Upper lobe of right lung (tissue), 1 donor: Measurements from ENCODE around the gene YWHAG. TPM values are rescaled to one million over a fixed set of nuclear protein-coding genes. Genes with fewer than 3 reads are reported as not detected.
A peak's percentile ranks its signal among the peaks of the same experiment; 100 is the strongest.
"Not testable (repeated sequence)": the region's sequence is repeated elsewhere in the genome, so short reads cannot be mapped to it uniquely, and the experiment has no call there.

Experiments
- ATAC-seq: fragments of 200-7000 bp; cut with Tn5 transposase; one replicate; pipeline ENCODE4 v1.9.1; 2020; ENCODE audit warnings: mild to moderate bottlenecking, moderate library complexity
- DNase-seq: peaks from one replicate; pipeline ENCODE4 v3.0.0-alpha.2; 2020
- H3K27ac ChIP-seq: fragments of 200-600 bp; one replicate; pipeline ENCODE4 v1.8.0; 2022
- H3K27me3 ChIP-seq: fragments of 200-600 bp; one replicate; pipeline ENCODE4 v1.8.0; 2022; ENCODE audit warnings: mild to moderate bottlenecking
- H3K36me3 ChIP-seq: fragments of 200-600 bp; one replicate; pipeline ENCODE4 v1.8.0; 2022
- H3K4me1 ChIP-seq: fragments of 200-600 bp; one replicate; pipeline ENCODE4 v1.8.0; 2022
- H3K4me3 ChIP-seq: fragments of 200-600 bp; one replicate; pipeline ENCODE4 v1.8.0; 2022; ENCODE audit warnings: mild to moderate bottlenecking
- H3K9me3 ChIP-seq: fragments of 200-600 bp; one replicate; pipeline ENCODE4 v1.8.0; 2022
- CTCF ChIP-seq: fragments of 200-600 bp; IDR thresholded peaks from one replicate; pipeline ENCODE4 v1.8.0; 2022; ENCODE audit warnings: antibody characterized with exemption
- intact Hi-C: fragments of 100-400 bp; cut with DNase I; formaldehyde crosslinking; loops from one replicate; pipeline ENCODE4 v1.11.0; 2022
- total RNA-seq: library from RNA; stranded (reverse); fragmentation: NEBNext Ultra II Directional; extraction: Animal tissue kit (Norgen Biotek cat#: 25700); gene quantifications from one replicate; pipeline ENCODE4 v1.2.1, GENCODE V29; 2021
- donor health status: DM: no; HTN: yes; CAD: no; lungs with severe emphysema.

YWHAG gene
- total RNA-seq, 1 donor from 2014 or later: 102 TPM

- TF ChIP-seq CTCF: no peak
- intact Hi-C loops: no loop called here
- no peaks in the 10 kb centered on the region for H3K9me3 ChIP-seq
- H3K27me3 ChIP-seq: no peaks in the 10 kb centered on the region
- no peaks in the 10 kb centered on the region for H3K36me3 ChIP-seq
- peak overlapping the region; percentile 92 for H3K27ac ChIP-seq
- DNase-seq: peak; percentile 98
- peak; percentile 93 for ATAC-seq
- H3K4me3 ChIP-seq: peak overlapping the region; percentile 66
- peaks cover 21% of the 10 kb centered on the region for H3K4me1 ChIP-seq
Measured at GRCh38 chr7:76393116-76394031, 34.6 kb upstream of the YWHAG start.

DNA sequence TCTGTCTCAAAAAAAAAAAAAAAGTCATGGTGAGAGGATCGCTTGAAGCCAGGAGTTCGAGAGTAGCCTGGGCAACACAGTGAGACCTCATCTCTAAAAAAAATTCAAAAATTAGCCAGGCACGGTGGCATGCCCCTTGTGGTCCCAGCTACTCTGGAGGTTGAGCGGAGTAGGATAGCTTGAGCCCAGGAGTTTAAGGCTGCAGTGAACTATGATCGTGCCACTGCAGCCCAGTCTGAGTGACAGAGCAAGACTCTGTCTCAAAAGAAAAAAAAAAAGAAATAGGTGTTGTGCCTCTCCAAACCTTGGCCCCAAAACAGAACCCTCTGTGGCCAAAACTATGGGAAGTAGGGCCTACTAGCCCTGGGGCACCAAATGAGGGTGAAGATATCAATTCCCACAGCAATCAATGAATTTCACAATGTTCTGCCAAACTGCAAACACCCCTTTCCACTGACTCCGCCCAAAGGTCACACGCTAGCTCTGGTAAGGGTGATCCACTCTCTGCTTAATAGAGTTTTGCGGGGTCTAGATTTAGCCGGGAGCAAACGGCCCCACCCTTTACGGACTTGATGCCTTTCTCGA lies 33.8 kb upstream of the YWHAG start:
- intact Hi-C loops: no loop called here
- Histone ChIP-seq H3K27ac (peak overlapping the region; percentile 92), H3K27me3 (no peaks in the 10 kb centered on the region), H3K36me3 (no peaks in the 10 kb centered on the region), H3K4me3 (peak overlapping the region; percentile 66), H3K4me1 (peaks cover 17% of the 10 kb centered on the region), H3K9me3 (no peaks in the 10 kb centered on the region)
- no peak for DNase-seq
- no peak for TF ChIP-seq CTCF
- no peak for ATAC-seq

GRCh38 chr7:76390092-76390491 lies 31.3 kb upstream of the YWHAG start:
- Histone ChIP-seq H3K4me3 (no peak overlapping the region), H3K4me1 (peaks cover 11% of the 10 kb centered on the region), H3K9me3 (no peaks in the 10 kb centered on the region), H3K27me3 (no peaks in the 10 kb centered on the region), H3K27ac (no peak overlapping the region), H3K36me3 (no peaks in the 10 kb centered on the region)
- TF ChIP-seq CTCF: no peak
- intact Hi-C loops: no loop called here
- ATAC-seq (no peak), DNase-seq (no peak)

DNA sequence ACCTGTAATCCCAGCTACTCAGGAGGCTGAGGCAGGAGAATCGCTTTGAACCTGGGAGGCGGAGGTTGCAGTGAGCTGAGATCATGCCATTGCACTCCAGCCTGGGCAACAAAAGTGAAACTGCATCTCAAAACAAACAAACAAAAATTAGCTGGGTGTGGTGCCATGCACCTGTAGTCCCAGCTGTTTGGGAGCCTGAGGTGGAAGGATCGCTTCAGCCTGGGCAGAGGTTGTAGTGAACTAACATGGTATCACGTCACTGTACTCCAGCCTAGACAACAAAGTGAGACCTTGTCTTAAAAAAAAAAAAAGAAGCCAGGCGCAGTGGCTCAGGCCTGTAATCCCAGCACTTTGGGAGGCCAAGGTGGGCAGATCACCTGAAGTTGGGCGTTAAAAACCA lies 29.0 kb upstream of the YWHAG start:
- intact Hi-C loops, H3K4me1 ChIP-seq, H3K9me3 ChIP-seq, DNase-seq, ATAC-seq, H3K36me3 ChIP-seq, H3K4me3 ChIP-seq, H3K27ac ChIP-seq, H3K27me3 ChIP-seq: not testable (repeated sequence)

DNA sequence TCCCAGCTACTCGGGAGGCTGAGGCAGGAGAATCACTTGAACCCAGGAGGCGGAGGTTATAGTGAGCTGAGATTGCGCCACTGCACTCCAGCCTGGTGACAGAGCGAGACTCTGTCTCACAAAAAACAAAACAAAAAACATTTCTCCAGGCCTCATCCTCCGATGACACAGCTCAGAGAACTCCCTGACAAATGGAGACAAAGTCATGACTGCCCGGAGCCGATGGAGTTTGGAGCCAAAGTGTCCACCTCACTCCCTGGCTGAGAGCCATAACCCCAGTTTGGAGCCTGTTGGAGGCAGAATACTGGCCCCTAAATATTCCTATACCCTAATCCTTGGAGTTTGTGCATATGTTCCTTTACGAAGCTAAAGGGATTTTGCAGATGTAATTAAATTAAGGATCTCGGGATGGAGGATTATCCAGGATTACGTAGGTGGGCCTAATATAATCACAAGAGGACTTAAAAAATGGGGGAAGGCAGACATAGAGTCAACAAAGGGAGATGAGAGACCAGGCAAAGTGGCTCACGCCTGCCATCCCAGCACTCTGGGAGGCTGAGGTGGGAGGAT lies 28.0 kb upstream of the YWHAG start:
- intact Hi-C loops: no loop called here
- no peak overlapping the region for H3K27ac ChIP-seq
- no peak overlapping the region for H3K4me3 ChIP-seq
- no peaks in the 10 kb centered on the region for H3K4me1 ChIP-seq
- DNase-seq (no peak), ATAC-seq (no peak)
- no peaks in the 10 kb centered on the region for H3K27me3 ChIP-seq
- H3K36me3 ChIP-seq: no peaks in the 10 kb centered on the region
- H3K9me3 ChIP-seq: no peaks in the 10 kb centered on the region
- no peak for TF ChIP-seq CTCF
